Spleen (tissue), 11 donors: Measurements from ENCODE around the gene EIPR1. TPM values are rescaled to one million over a fixed set of nuclear protein-coding genes. Genes with fewer than 3 reads are reported as not detected.

Experiments
- DNase-seq: peaks from one replicate; pipeline ENCODE4 v3.0.0-alpha.2; 2020
- H3K27ac ChIP-seq, 8 donors: fragments of 200-600 bp; sonication (generic) in 7 of 8; 1 replicate in 4 of 8; 2 replicates in 4 of 8; pipeline versions ENCODE4 v1.5.0 to v1.8.0; 2016 to 2021; ENCODE audit warnings: inconsistent platforms in 4 of 8, mild to moderate bottlenecking in 4 of 8, moderate library complexity in 1 of 8
- H3K27me3 ChIP-seq, 7 donors: fragments of 200-600 bp; sonication (generic) in 6 of 7; replicated peaks in 1 of 7; 1 replicate in 4 of 7; 2 replicates in 3 of 7; pipeline versions ENCODE4 v1.5.0 to v1.8.0; 2016 to 2021; ENCODE audit warnings: inconsistent platforms in 3 of 7, mild to moderate bottlenecking in 1 of 7
- H3K36me3 ChIP-seq, 6 donors: fragments of 200-600 bp; sonication (generic) in 5 of 6; 1 replicate in 4 of 6; 2 replicates in 2 of 6; pipeline versions ENCODE4 v1.5.0 to v1.8.0; 2016 to 2021; ENCODE audit warnings: inconsistent platforms in 2 of 6
- H3K4me1 ChIP-seq, 6 donors: fragments of 200-600 bp; sonication (generic) in 5 of 6; 1 replicate in 3 of 6; 2 replicates in 3 of 6; pipeline versions ENCODE4 v1.5.0 to v1.8.0; 2016 to 2021; ENCODE audit warnings: inconsistent platforms in 3 of 6
- H3K4me3 ChIP-seq, 8 donors: fragments of 200-600 bp; sonication (generic) in 7 of 8; 1 replicate in 4 of 8; 2 replicates in 4 of 8; pipeline versions ENCODE4 v1.5.0 to v1.8.0; 2016 to 2021; ENCODE audit warnings: inconsistent platforms in 4 of 8, mild to moderate bottlenecking in 4 of 8, moderate library complexity in 2 of 8
- H3K9me3 ChIP-seq, 8 donors: fragments of 200-600 bp; sonication (generic) in 7 of 8; 1 replicate in 4 of 8; 2 replicates in 4 of 8; pipeline versions ENCODE4 v1.5.0 to v1.8.0; 2016 to 2021; ENCODE audit warnings: inconsistent platforms in 4 of 8
- POLR2A ChIP-seq, 3 donors: fragments of 450-650 bp; IDR thresholded peaks; one replicate each; pipeline ENCODE4 v1.5.1; 2017; ENCODE audit warnings: antibody characterized with exemption in 3 of 3, mild to moderate bottlenecking in 1 of 3
- POLR2AphosphoS5 ChIP-seq, 3 donors: sonication (generic); formaldehyde crosslinking; IDR thresholded peaks; one replicate each; pipeline ENCODE4 v1.5.1; 2017; ENCODE audit warnings: antibody characterized with exemption in 3 of 3
- WGBS, 5 donors: extraction: QIAGEN DNeasy Blood & Tissue Kit in 3 of 5; methylation state at CpG; one replicate each; pipeline versions ENCODE4 v1.1.5 to v1.1.7; 2013 to 2018; 5-methylcytosine and 5-hydroxymethylcytosine counted together
- intact Hi-C: fragments of 100-400 bp; cut with DNase I; formaldehyde crosslinking; loops from one replicate; pipeline ENCODE4 v1.15.0; 2023; ENCODE audit warnings: low total_unique reads
- polyA plus RNA-seq, 3 donors: library from polyadenylated mRNA; stranded (reverse); fragments of 200-250 nt; gene quantifications; one replicate each; pipeline ENCODE4 v1.2.1, GENCODE V29; 2013
- total RNA-seq, 7 donors: library from RNA; depleted of rRNA in 3 of 7; stranded (reverse); fragments of >200 nt in 3 of 7; fragmentation: NEBNext Ultra II Directional in 4 of 7; extraction: Animal tissue kit (Norgen Biotek cat#: 25700) in 4 of 7; gene quantifications; one replicate each; pipeline versions ENCODE4 v1.1.0 to v1.2.1, GENCODE V29; 2016 to 2021
- TF ChIP-seq, protein P1 (sequence below), 11 experiments: fragments of 200-600 bp in 7 of 11; fragments of 450-650 bp in 4 of 11; sonication (generic) in 4 of 11; IDR thresholded peaks in 8 of 11; conservative IDR thresholded peaks in 3 of 11; 1 replicate in 7 of 11; 2 replicates in 4 of 11; pipeline versions ENCODE4 v1.4.0 to v1.8.0; 2016 to 2021; ENCODE audit warnings: antibody characterized with exemption in 11 of 11, inconsistent platforms in 4 of 11, mild to moderate bottlenecking in 1 of 11
- donor health status: healthy with polysubstance abuse.
- donor health status: DM: no; HTN: no; CAD: no; lungs with moderate emphysema.
- donor health status: DM: no; HTN: no; CAD: no.
- donor health status: Bipolar disorder and iron deficiency.
- donor health status: healthy.
- donor health status: DM: no; HTN: no; CAD: no.
- donor health status: DM: yes; HTN: yes; CAD: no.

EIPR1 gene
- total and polyA plus RNA-seq, 10 donors: 16.1 to 60.1 (median 26.3) TPM

GRCh38 chr2:3387011-3387410 is 9.4 kb upstream of the EIPR1 start:
- peaks cover 4 to 74% (median 40%) of the 10 kb centered on the region in 6 donors for H3K36me3 ChIP-seq
- WGBS, 5 donors: 87 to 90% (median 89%) methylated on average over 5 of the region's 5 CpGs

GRCh38 chr2:3386448-3386958 is 8.9 kb upstream of the EIPR1 start:
- H3K36me3 ChIP-seq: peaks cover 4 to 70% (median 38%) of the 10 kb centered on the region in 6 donors
- 89 to 94% (median 91%) methylated on average over 10 of the region's 10 CpGs for WGBS, 5 donors
- H3K4me3 ChIP-seq: no peak overlapping the region
- no peaks in the 10 kb centered on the region for H3K9me3 ChIP-seq
- H3K4me1 ChIP-seq: peaks cover 0 to 22% (median 5%) of the 10 kb centered on the region in 6 donors
- H3K27ac ChIP-seq: no peak overlapping the region
- no peak for TF ChIP-seq POLR2AphosphoS5 (IDR thresholded peaks at IDR 0.05)
- TF ChIP-seq, protein P1, sequence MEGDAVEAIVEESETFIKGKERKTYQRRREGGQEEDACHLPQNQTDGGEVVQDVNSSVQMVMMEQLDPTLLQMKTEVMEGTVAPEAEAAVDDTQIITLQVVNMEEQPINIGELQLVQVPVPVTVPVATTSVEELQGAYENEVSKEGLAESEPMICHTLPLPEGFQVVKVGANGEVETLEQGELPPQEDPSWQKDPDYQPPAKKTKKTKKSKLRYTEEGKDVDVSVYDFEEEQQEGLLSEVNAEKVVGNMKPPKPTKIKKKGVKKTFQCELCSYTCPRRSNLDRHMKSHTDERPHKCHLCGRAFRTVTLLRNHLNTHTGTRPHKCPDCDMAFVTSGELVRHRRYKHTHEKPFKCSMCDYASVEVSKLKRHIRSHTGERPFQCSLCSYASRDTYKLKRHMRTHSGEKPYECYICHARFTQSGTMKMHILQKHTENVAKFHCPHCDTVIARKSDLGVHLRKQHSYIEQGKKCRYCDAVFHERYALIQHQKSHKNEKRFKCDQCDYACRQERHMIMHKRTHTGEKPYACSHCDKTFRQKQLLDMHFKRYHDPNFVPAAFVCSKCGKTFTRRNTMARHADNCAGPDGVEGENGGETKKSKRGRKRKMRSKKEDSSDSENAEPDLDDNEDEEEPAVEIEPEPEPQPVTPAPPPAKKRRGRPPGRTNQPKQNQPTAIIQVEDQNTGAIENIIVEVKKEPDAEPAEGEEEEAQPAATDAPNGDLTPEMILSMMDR (IDR thresholded peaks at IDR 0.05 in 8 of 11, conservative IDR thresholded peaks at IDR 0.05 in 3 of 11): no peak
- TF ChIP-seq POLR2A (IDR thresholded peaks at IDR 0.05): no peak
- DNase-seq: no peak
- intact Hi-C loops: no loop called here
- H3K27me3 ChIP-seq: no peaks in the 10 kb centered on the region

More at GRCh38 chr2:3387011-3387410, 9.4 kb upstream of the EIPR1 start:
- TF ChIP-seq POLR2A (IDR thresholded peaks at IDR 0.05) (no peak), POLR2AphosphoS5 (IDR thresholded peaks at IDR 0.05) (no peak)
- TF ChIP-seq, protein P1 (IDR thresholded peaks at IDR 0.05 in 8 of 11, conservative IDR thresholded peaks at IDR 0.05 in 3 of 11): no peak
- DNase-seq: no peak
- Histone ChIP-seq H3K27ac (no peak overlapping the region), H3K4me1 (peaks cover 0 to 21% (median 4%) of the 10 kb centered on the region in 6 donors), H3K4me3 (no peak overlapping the region), H3K9me3 (no peaks in the 10 kb centered on the region), H3K27me3 (no peaks in the 10 kb centered on the region)
- intact Hi-C loops: no loop called here

DNA sequence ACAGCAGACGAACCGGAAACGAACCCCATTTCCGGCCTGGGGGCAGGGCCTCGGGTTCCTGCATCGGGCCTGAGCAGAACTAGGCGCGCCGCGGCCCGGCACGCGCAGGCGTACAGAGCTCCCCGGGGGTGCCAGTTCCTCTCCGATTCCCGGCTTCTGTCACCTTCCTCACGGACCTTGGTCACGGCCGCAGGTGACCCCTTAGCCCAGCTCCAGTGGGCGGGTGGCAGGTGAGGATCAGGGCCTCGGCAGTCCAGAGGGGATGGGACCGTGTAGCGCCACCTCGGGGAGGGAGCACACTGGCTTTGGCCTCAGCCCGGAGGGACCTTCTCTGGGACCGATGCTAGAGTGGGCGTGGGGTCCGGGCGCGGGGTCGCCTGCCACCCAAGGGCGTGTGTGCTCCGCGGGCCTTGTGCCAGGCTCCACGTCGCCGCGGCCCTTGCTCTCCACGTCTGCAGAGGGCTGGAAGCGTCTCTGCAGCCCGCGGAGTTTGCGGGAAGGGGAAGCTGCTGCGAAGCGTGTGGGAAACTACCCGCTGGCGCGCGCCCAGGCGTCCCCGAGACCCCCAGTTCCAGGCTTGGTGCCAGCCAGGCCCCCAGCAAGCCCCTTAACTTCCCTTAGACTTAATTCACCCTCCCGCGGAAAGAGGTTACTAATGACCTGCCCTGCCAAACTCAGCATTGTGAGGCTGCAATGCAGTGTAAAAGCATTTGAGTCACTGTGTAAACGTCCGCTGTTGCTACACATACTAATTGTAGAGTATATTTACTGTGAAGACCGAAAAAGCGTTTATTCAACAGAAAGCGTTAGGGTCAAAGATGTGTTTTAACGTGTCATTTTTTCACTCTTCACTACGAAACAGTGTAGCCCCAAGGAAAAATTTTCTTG is 2.3 kb upstream of the EIPR1 start, which contains the start of gene TRAPPC12:
Gene TRAPPC12, plus strand, starts transcription at position 48 of the 888 bp plus-strand sequence. CDS start 7,930 bp downstream, outside the sequence.
- Histone ChIP-seq H3K9me3 (peaks cover 0 to 11% (median 0%) of the 10 kb centered on the region in 8 donors), H3K27me3 (no peaks in the 10 kb centered on the region), H3K27ac (peak within 1 kb of the TSS; percentile 83 to 98 (median 92)), H3K36me3 (peaks cover 0 to 19% (median 3%) of the 10 kb centered on the region in 6 donors), H3K4me3 (peak within 1 kb of the TSS; percentile 50 to 98 (median 83)), H3K4me1 (peaks cover 22 to 71% (median 50%) of the 10 kb centered on the region in 6 donors)
- peak; percentile 99 for DNase-seq
- TF ChIP-seq POLR2A (IDR thresholded peaks at IDR 0.05) (peak in 2 of 3 donors; percentile 41 to 63), POLR2AphosphoS5 (IDR thresholded peaks at IDR 0.05) (peak; percentile 93 to 97 (median 95))
- TF ChIP-seq, protein P1 (IDR thresholded peaks at IDR 0.05 in 8 of 11, conservative IDR thresholded peaks at IDR 0.05 in 3 of 11): peak in 7 of 11 experiments; percentile 10 to 54 (median 31)
- intact Hi-C loops: no loop called here
- 1 to 4% (median 1%) methylated on average over 19 to 61 of the region's 61 CpGs for WGBS, 5 donors

- no peak for DNase-seq
- no peaks in the 10 kb centered on the region for H3K27me3 ChIP-seq
- TF ChIP-seq, protein P1 (IDR thresholded peaks at IDR 0.05 in 8 of 11, conservative IDR thresholded peaks at IDR 0.05 in 3 of 11): no peak
- TF ChIP-seq POLR2AphosphoS5 (IDR thresholded peaks at IDR 0.05) (no peak), POLR2A (IDR thresholded peaks at IDR 0.05) (no peak)
- H3K36me3 ChIP-seq: peaks cover 0 to 19% (median 3%) of the 10 kb centered on the region in 6 donors
- peaks cover 22 to 66% (median 47%) of the 10 kb centered on the region in 6 donors for H3K4me1 ChIP-seq
- H3K9me3 ChIP-seq: peaks cover 0 to 11% (median 0%) of the 10 kb centered on the region in 8 donors
- H3K27ac ChIP-seq: peak overlapping the region; percentile 83 to 98 (median 91)
- WGBS, 5 donors: 3 to 16% (median 6%) methylated on average over 5 to 8 of the region's 8 CpGs
- peak overlapping the region; percentile 50 to 98 (median 80) for H3K4me3 ChIP-seq
- intact Hi-C loops: no loop called here
Measured at GRCh38 chr2:3379339-3379646, 1.7 kb upstream of the EIPR1 start.
